AG09309 (cell line): ENCODE measurements around the gene STK11.

Experiments used
- DNase-seq: peaks from one replicate; pipeline ENCODE4 v3.0.0-alpha.2; 2010; ENCODE audit warnings: low read depth
- H3K4me3 ChIP-seq: 2 replicates; pipeline ENCODE4 v1.5.1; 2011; ENCODE audit warnings: mild to moderate bottlenecking, low read depth, low read length, moderate library complexity; ENCODE audit not compliant: control insufficient read depth
- TF ChIP-seq, protein P1 (sequence below): IDR thresholded peaks from 2 replicates; pipeline ENCODE4 v1.5.1; 2011; ENCODE audit warnings: mild to moderate bottlenecking, low read depth, low read length, inconsistent platforms; ENCODE audit not compliant: insufficient read depth, control insufficient read depth; ENCODE audit errors: missing control alignments

STK11 gene

GRCh38 chr19:1224047-1224825 lies 18.7 kb downstream of the STK11 start:
- TF ChIP-seq, protein P1, sequence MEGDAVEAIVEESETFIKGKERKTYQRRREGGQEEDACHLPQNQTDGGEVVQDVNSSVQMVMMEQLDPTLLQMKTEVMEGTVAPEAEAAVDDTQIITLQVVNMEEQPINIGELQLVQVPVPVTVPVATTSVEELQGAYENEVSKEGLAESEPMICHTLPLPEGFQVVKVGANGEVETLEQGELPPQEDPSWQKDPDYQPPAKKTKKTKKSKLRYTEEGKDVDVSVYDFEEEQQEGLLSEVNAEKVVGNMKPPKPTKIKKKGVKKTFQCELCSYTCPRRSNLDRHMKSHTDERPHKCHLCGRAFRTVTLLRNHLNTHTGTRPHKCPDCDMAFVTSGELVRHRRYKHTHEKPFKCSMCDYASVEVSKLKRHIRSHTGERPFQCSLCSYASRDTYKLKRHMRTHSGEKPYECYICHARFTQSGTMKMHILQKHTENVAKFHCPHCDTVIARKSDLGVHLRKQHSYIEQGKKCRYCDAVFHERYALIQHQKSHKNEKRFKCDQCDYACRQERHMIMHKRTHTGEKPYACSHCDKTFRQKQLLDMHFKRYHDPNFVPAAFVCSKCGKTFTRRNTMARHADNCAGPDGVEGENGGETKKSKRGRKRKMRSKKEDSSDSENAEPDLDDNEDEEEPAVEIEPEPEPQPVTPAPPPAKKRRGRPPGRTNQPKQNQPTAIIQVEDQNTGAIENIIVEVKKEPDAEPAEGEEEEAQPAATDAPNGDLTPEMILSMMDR: no peak
- DNase-seq: no peak
- H3K4me3 ChIP-seq: no peak overlapping the region

- TF ChIP-seq, protein P1: no peak
- no peak for DNase-seq
- H3K4me3 ChIP-seq: no peak overlapping the region
Measured at GRCh38 chr19:1224847-1225246, 19.3 kb downstream of the STK11 start.

DNA sequence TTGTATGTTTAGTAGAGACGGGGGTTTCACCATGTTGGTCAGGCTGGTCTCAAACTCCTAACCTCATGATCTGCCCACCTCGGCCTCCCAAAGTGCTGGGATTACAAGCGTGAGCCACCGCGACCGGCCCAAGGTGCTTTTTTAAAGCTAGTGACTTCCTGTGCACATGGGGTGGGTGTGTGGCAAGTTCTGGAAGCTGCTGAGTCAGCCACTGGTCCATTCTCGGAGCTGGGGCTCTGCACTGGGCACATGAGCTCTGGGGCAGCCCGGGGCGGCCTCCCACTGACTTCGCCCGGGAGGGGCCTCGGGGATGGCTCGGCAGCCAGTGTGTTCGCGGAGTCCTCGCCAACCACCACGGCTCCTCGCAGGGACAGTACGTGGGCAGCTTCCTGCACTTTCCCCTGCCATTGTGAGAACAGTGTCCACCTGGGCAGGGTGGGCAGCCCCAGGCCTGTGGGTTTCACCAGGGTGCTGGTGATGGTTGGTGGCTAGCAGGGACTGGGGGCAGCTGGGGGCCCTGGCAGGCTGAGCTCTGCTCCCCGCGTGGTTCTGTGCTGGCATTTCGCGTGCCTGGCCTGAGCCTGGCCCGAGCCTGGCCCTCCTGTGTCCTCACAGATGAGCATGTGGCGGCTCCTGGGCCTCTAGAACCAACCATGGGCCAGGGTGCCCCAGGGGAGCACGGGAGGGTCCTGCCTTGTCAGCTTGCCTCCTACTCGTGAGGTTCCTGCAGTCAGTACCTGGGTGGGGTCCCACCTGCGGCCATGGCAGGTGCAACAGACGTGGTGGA lies 20.1 kb downstream of the STK11 start:
- DNase-seq: no peak
- H3K4me3 ChIP-seq: no peak overlapping the region
- TF ChIP-seq, protein P1: no peak

- DNase-seq: no peak
- TF ChIP-seq, protein P1: no peak
- H3K4me3 ChIP-seq: no peak overlapping the region
Measured at GRCh38 chr19:1226227-1226518, 20.6 kb downstream of the STK11 start.

- TF ChIP-seq, protein P1: no peak
Measured at GRCh38 chr19:1226522-1227303, 21.1 kb downstream of the STK11 start.

GRCh38 chr19:1227304-1228054 lies 21.9 kb downstream of the STK11 start:
- no peak for DNase-seq
- TF ChIP-seq, protein P1: no peak
- H3K4me3 ChIP-seq: no peak overlapping the region

More at GRCh38 chr19:1226522-1227303, 21.1 kb downstream of the STK11 start:
- no peak overlapping the region for H3K4me3 ChIP-seq
- DNase-seq: no peak
